ENCODE results near the gene ZNF511. TPM values are rescaled to one million over a fixed set of nuclear protein-coding genes. Genes with fewer than 3 reads are reported as not detected.

ZNF511 gene
- total RNA-seq, 6 donors from 2014 or later = 12.6 to 44.2 (median 33.0) TPM

DNA sequence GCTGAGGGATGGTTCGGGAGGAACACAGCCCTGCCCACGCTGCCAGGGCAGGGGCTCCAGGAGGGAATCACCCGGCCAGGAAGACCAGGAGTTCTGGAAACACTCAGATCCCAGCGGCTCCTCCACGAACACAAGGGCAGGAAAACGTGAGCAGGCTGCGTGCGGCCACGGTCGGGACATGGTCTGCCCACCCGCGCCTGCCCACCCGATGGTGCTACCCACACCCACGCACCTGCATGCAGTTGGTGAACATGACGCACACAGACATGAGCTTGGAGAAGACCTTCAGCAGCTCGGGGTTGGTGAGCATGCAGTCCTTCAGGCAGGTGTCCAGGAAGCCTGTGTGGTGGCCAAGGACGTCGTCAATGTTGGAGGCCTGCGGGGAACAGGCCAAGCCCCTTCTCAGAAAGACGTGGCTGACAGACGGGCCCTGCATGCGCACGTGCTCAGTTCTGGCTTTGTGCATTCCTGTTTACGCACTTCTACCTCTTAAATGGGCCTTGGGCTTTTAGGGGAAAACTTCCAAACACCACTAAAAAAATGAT lies 25.8 kb upstream of the ZNF511 start:
- Histone ChIP-seq H3K27me3 (no peaks in the 10 kb centered on the region), H3K27ac (no peak overlapping the region), H3K36me3 (peaks cover 30 to 94% (median 76%) of the 10 kb centered on the region in 4 donors), H3K4me1 (peaks cover 0 to 20% (median 9%) of the 10 kb centered on the region in 4 donors), H3K4me3 (no peak overlapping the region), H3K9me3 (no peaks in the 10 kb centered on the region)
- DNase-seq (peak in 1 of 2 donors; percentile 68), ATAC-seq (ENCODE audit: low FRiP score in 2 of 2) (no peak)
- 92 to 95% methylated on average over 21 to 24 of the region's 24 CpGs for WGBS, 2 donors
- no peak for TF ChIP-seq EP300 (IDR thresholded peaks at IDR 0.05)
- TF ChIP-seq CTCF (IDR thresholded peaks at IDR 0.05) = no peak
- no peak for TF ChIP-seq POLR2AphosphoS5 (IDR thresholded peaks at IDR 0.05)
- no peak for TF ChIP-seq POLR2A (IDR thresholded peaks at IDR 0.05)

DNA sequence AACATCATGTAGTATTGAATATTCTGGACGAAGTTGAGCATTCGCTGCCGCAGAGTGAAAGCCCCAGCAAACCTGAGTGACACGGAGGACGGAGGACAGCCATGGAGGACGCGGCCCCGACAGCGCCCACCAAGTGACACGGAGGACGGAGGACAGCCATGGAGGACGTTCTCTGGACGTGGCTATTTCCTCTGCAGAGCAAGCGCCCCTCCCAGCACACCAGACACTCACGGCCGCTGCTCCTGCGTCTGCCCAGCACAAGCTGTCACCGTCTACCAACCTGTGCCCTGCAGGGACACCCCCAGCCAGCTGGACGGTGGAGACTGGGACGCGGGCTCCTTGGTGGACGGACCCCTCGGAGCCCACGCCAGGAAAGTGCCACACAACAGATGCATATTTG lies 24.8 kb upstream of the ZNF511 start:
- Histone ChIP-seq H3K9me3 (no peaks in the 10 kb centered on the region), H3K27ac (no peak overlapping the region), H3K27me3 (no peaks in the 10 kb centered on the region), H3K4me1 (peaks cover 0 to 10% (median 6%) of the 10 kb centered on the region in 4 donors), H3K36me3 (peaks cover 34 to 100% (median 86%) of the 10 kb centered on the region in 4 donors), H3K4me3 (no peak overlapping the region)
- DNase-seq = peak in 1 of 2 donors; percentile 70
- no peak for ATAC-seq (ENCODE audit: low FRiP score in 2 of 2)
- WGBS, 2 donors = 95 to 97% methylated on average over 18 to 24 of the region's 24 CpGs
- no peak for TF ChIP-seq EP300 (IDR thresholded peaks at IDR 0.05)
- no peak for TF ChIP-seq CTCF (IDR thresholded peaks at IDR 0.05)
- no peak for TF ChIP-seq POLR2AphosphoS5 (IDR thresholded peaks at IDR 0.05)
- no peak for TF ChIP-seq POLR2A (IDR thresholded peaks at IDR 0.05)

- no peak overlapping the region for H3K27ac ChIP-seq
- ATAC-seq (ENCODE audit: low FRiP score in 2 of 2) (no peak), DNase-seq (peak in 1 of 2 donors; percentile 79)
- H3K27me3 ChIP-seq = no peaks in the 10 kb centered on the region
- no peaks in the 10 kb centered on the region for H3K9me3 ChIP-seq
- H3K4me3 ChIP-seq = no peak overlapping the region
- 92 to 95% methylated on average over 29 to 36 of the region's 36 CpGs for WGBS, 2 donors
- H3K4me1 ChIP-seq = no peaks in the 10 kb centered on the region
- no peak for TF ChIP-seq POLR2AphosphoS5 (IDR thresholded peaks at IDR 0.05)
- no peak for TF ChIP-seq CTCF (IDR thresholded peaks at IDR 0.05)
- TF ChIP-seq POLR2A (IDR thresholded peaks at IDR 0.05) = no peak
- no peak for TF ChIP-seq EP300 (IDR thresholded peaks at IDR 0.05)
- H3K36me3 ChIP-seq = peaks cover 28 to 100% (median 93%) of the 10 kb centered on the region in 4 donors
Measured at GRCh38 chr10:133285217-133285616, 23.5 kb upstream of the ZNF511 start.

DNA sequence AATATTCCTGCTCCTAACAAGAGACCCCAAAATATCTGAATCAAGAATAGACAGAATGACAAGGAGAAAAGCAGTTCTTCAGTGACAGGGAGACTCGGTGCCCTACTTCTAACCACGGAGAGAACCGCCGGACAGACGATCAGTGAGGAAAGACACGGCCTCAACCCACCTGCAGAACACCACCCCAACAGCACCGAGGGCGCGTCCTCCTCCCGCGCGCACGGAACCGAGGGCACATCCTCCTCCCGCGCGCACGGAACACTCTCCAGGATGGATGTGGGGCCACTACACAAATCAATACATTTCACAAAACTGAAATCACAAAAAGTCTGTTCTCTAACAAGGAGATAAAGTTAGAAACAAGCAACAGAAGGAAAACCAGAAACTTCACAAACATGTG lies 22.3 kb upstream of the ZNF511 start:
- H3K4me1 ChIP-seq = no peaks in the 10 kb centered on the region
- WGBS, 2 donors = 89 to 91% methylated on average over 18 of the region's 18 CpGs
- ATAC-seq (ENCODE audit: low FRiP score in 2 of 2) = no peak
- H3K9me3 ChIP-seq = no peaks in the 10 kb centered on the region
- peak in 1 of 2 donors; percentile 49 for DNase-seq
- no peak overlapping the region for H3K4me3 ChIP-seq
- no peaks in the 10 kb centered on the region for H3K27me3 ChIP-seq
- H3K36me3 ChIP-seq = peaks cover 35 to 97% (median 92%) of the 10 kb centered on the region in 4 donors
- no peak overlapping the region for H3K27ac ChIP-seq
- TF ChIP-seq CTCF (IDR thresholded peaks at IDR 0.05) (no peak), POLR2A (IDR thresholded peaks at IDR 0.05) (no peak), EP300 (IDR thresholded peaks at IDR 0.05) (no peak), POLR2AphosphoS5 (IDR thresholded peaks at IDR 0.05) (no peak)

All from upper lobe of left lung (tissue), 6 donors.